Activated CD8-positive, alpha-beta T cell treated with anti-CD3 and anti-CD28 coated beads for 36 hours (primary cell): ENCODE measurements around the gene TMUB2. TPM values are rescaled to one million over a fixed set of nuclear protein-coding genes. Genes with fewer than 3 reads are reported as not detected.

Experiments
- ATAC-seq: fragments of 200-7000 bp; cut with Tn5 transposase; one replicate; pipeline ENCODE4 v1.10.0; 2021; ENCODE audit warnings: mild to moderate bottlenecking, moderate library complexity
- CTCF ChIA-PET: fragments of 350-600 bp; sonication (Branson Sonifier 250); formaldehyde crosslinking; loops from one replicate; lab custom pipeline; 2021; ENCODE audit warnings: antibody characterized with exemption; lab: Charles Lee
- POLR2A ChIA-PET: fragments of 350-600 bp; sonication (Branson Sonifier 250); formaldehyde crosslinking; loops from one replicate; lab custom pipeline; 2021; ENCODE audit warnings: antibody characterized with exemption; lab: Charles Lee
- DNase-seq: peaks from one replicate; pipeline ENCODE4 v3.0.0-alpha.2; 2020
- H3K27ac Mint-ChIP-seq: one replicate; pipeline ENCODE4 v1.8.0; 2021; ENCODE audit warnings: mild to moderate bottlenecking, mixed read lengths
- H3K27me3 Mint-ChIP-seq: one replicate; pipeline ENCODE4 v1.8.0; 2021; ENCODE audit warnings: mixed read lengths
- H3K36me3 Mint-ChIP-seq: one replicate; pipeline ENCODE4 v1.8.0; 2021; ENCODE audit warnings: low read depth, mixed read lengths
- H3K4me1 Mint-ChIP-seq: one replicate; pipeline ENCODE4 v1.8.0; 2021; ENCODE audit warnings: low read depth, mixed read lengths
- H3K4me3 Mint-ChIP-seq: one replicate; pipeline ENCODE4 v1.8.0; 2021; ENCODE audit warnings: mild to moderate bottlenecking, moderate library complexity, mixed read lengths
- H3K9me3 Mint-ChIP-seq: one replicate; pipeline ENCODE4 v1.8.0; 2021; ENCODE audit warnings: mixed read lengths
- intact Hi-C: fragments of 100-400 bp; cut with micrococcal nuclease; formaldehyde crosslinking; loops from one replicate; pipeline ENCODE4 v1.10.0; 2022
- total RNA-seq, 2 experiments: library from RNA; stranded (reverse); gene quantifications; one replicate each; pipeline ENCODE4 v1.2.3, GENCODE V29; 2021
- TF ChIP-seq, protein P1 (sequence below): fragments of 200-600 bp; IDR thresholded peaks from one replicate; pipeline ENCODE4 v1.8.0; 2022; ENCODE audit warnings: antibody characterized with exemption, mild to moderate bottlenecking

TMUB2 gene
- total RNA-seq, 2 experiments from 2014 or later = 17.5 TPM

DNA sequence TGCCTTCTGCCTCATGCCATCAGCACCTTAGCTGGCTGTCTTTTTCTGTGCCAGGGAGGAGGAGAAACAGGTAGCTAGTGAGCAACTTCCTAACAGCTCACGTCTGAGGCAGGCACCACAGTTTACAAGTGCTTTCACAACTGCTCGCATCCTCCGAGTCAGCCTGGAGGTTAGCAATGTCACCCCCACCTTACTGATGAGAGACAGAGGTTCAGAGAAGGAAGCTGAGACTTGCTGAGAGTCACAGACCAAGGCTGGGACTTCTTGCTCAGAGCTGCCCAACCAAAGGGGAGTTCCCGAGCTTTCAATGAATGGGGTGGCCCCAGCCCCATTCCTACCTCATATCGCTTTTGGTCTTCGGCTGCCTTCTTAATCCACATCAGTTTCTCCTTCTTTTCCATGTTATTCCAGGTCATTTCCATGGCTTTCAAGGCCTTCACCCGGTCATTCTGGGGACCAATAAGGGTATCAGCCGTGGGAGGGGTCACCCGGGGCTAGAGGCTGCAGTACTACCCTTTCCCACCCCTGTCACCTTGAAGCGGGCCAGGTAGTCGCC is 23.1 kb downstream of the TMUB2 start:
- CTCF ChIA-PET = interaction anchor here (0.6 to 4.3 kb wide), 40 partner anchors 8 to 407 kb away, joined by 3 to 63 read pairs (median 4); partner anchors contain the start of genes FAM171A2, GPATCH8, GRN and SLC25A39
- POLR2A ChIA-PET = interaction anchor here (0.9 to 4.5 kb wide), 23 partner anchors 8 to 151 kb away, joined by 3 to 50 read pairs (median 5); partner anchors contain the start of genes GRN, HDAC5, SLC25A39 and TMUB2
- H3K4me1 Mint-ChIP-seq = peaks cover 59% of the 10 kb centered on the region

DNA sequence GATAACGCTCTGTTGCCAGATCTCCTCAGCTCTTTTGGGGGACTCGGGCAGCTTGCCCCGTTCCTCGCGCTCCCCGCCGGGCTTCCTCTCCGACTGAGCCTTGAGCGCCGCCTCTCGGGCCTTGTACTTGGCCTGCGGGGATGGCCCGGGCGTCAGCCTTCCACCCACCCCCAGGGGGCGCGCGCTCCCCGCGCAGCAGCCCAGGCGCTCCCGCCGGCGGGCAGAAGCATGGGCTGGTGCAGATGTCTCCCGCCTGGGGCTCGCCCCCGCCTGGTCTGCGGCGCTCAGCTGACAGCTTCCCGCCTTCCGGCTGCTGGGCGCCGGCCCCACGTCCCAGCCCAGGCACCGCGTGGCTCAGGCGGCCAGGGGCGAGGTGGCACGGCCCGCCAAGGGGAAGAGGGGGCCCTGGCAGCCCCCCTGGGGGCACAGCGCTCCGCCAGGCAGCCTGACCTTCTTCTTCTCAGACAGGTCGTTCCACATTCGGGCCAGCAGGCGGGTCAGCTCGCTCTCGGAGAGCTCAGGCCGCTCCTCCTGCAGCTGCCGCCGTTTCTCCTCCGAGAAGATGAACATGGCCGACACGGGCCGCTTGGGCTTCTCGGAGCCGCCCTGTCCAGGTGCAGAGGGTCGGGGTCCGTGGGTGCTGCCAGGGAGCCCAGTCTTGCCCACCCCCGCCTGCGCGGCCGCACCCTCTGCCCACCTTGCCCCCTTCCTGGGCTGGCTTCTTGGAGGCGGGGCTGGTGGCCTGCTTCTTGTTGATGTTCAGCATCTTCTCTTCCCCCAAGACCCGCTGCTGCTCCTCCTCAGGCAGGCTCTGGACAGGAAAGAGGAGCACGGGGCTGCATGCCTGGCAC is 23.8 kb downstream of the TMUB2 start:
- peaks cover 63% of the 10 kb centered on the region for H3K4me1 Mint-ChIP-seq
- TF ChIP-seq, protein P1, sequence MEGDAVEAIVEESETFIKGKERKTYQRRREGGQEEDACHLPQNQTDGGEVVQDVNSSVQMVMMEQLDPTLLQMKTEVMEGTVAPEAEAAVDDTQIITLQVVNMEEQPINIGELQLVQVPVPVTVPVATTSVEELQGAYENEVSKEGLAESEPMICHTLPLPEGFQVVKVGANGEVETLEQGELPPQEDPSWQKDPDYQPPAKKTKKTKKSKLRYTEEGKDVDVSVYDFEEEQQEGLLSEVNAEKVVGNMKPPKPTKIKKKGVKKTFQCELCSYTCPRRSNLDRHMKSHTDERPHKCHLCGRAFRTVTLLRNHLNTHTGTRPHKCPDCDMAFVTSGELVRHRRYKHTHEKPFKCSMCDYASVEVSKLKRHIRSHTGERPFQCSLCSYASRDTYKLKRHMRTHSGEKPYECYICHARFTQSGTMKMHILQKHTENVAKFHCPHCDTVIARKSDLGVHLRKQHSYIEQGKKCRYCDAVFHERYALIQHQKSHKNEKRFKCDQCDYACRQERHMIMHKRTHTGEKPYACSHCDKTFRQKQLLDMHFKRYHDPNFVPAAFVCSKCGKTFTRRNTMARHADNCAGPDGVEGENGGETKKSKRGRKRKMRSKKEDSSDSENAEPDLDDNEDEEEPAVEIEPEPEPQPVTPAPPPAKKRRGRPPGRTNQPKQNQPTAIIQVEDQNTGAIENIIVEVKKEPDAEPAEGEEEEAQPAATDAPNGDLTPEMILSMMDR = peak; percentile 99
- POLR2A ChIA-PET = interaction anchor here (0.7 to 4.5 kb wide), 26 partner anchors 9 to 150 kb away, joined by 3 to 50 read pairs (median 5); partner anchors contain the start of genes GRN, HDAC5, SLC25A39 and TMUB2
- no peaks in the 10 kb centered on the region for H3K9me3 Mint-ChIP-seq
- ATAC-seq (peak; percentile 89), DNase-seq (peak; percentile 95)
- H3K36me3 Mint-ChIP-seq = peaks cover 65% of the 10 kb centered on the region
- CTCF ChIA-PET = interaction anchor here (0.6 to 4.3 kb wide), 41 partner anchors 9 to 406 kb away, joined by 3 to 63 read pairs (median 4); partner anchors contain the start of genes FAM171A2, GPATCH8, GRN and SLC25A39
- H3K27ac Mint-ChIP-seq = peak overlapping the region; percentile 97
- H3K27me3 Mint-ChIP-seq = no peaks in the 10 kb centered on the region
- H3K4me3 Mint-ChIP-seq = peak overlapping the region; percentile 82
- intact Hi-C loops = no loop called here

More for the DNA sequence above, 23.1 kb downstream of the TMUB2 start:
- peak overlapping the region; percentile 97 for H3K27ac Mint-ChIP-seq
- H3K4me3 Mint-ChIP-seq = peak overlapping the region; percentile 82
- no peaks in the 10 kb centered on the region for H3K27me3 Mint-ChIP-seq
- peaks cover 58% of the 10 kb centered on the region for H3K36me3 Mint-ChIP-seq
- H3K9me3 Mint-ChIP-seq = no peaks in the 10 kb centered on the region
- TF ChIP-seq, protein P1 = no peak
- intact Hi-C loops = no loop called here
- ATAC-seq (peak; percentile 74), DNase-seq (peak; percentile 80)

DNA sequence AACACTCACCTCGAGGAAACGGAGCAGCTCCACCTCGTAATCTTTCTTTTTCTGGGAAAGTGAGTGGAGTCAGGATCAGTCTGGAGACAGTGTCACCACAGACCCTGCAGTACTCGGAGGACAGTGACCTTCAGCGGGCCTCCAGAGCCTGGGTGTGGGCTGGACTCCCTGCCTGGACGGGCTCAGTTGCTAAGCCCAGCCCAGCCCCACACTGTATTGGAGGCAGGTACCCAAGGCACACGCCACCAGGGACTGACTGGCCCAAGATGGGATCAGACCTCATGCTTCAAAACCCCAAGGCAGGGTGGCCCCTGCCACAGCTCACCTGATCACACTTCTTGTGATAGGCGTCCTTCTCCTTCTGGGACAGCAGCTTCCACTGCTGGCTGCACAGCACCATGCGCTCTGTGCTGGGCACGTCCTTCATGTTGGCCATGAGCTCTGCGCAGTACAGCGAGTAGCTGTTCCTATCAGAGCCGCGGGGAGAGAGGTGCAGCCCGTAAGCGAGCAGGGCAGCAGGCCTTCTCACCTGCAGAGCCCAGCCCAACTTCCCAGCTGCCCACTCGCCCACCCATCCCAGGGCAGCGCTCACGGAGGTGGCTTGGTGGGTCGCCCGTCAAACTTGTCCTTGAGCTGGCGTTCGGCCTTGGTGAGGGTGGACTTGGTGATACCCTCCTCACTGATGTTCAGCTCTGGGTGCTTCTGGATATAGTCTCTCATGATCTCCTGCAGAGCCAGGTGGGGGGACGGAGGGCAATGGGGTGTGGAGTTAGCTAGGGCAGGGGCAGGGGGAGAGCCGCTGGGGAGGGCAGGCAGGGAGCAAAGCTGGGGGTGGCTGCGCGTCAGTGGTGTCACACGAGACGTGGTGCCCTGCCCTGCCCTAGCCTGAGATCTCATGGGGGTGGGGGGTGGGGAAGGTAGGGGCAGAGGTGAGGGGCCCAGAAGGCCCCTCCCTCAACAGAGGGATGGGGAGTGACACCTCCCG is 24.8 kb downstream of the TMUB2 start:
- POLR2A ChIA-PET = interaction anchor here (0.7 to 4.5 kb wide), 15 partner anchors 7 to 146 kb away, joined by 3 to 50 read pairs (median 8); partner anchors contain the start of genes GRN, TMUB2 and UBTF
- TF ChIP-seq, protein P1 = no peak
- CTCF ChIA-PET = interaction anchor here (0.8 to 4.3 kb wide), 14 partner anchors 8 to 152 kb away, joined by 3 to 63 read pairs (median 16); partner anchors contain the start of genes FAM171A2, GRN, SLC25A39 and TMUB2
- intact Hi-C loops = no loop called here
- Mint-ChIP-seq H3K36me3 (peaks cover 73% of the 10 kb centered on the region), H3K9me3 (no peaks in the 10 kb centered on the region), H3K27ac (peak overlapping the region; percentile 81), H3K4me3 (peak overlapping the region; percentile 61), H3K27me3 (no peaks in the 10 kb centered on the region), H3K4me1 (peaks cover 72% of the 10 kb centered on the region)
- DNase-seq = no peak
- no peak for ATAC-seq

DNA sequence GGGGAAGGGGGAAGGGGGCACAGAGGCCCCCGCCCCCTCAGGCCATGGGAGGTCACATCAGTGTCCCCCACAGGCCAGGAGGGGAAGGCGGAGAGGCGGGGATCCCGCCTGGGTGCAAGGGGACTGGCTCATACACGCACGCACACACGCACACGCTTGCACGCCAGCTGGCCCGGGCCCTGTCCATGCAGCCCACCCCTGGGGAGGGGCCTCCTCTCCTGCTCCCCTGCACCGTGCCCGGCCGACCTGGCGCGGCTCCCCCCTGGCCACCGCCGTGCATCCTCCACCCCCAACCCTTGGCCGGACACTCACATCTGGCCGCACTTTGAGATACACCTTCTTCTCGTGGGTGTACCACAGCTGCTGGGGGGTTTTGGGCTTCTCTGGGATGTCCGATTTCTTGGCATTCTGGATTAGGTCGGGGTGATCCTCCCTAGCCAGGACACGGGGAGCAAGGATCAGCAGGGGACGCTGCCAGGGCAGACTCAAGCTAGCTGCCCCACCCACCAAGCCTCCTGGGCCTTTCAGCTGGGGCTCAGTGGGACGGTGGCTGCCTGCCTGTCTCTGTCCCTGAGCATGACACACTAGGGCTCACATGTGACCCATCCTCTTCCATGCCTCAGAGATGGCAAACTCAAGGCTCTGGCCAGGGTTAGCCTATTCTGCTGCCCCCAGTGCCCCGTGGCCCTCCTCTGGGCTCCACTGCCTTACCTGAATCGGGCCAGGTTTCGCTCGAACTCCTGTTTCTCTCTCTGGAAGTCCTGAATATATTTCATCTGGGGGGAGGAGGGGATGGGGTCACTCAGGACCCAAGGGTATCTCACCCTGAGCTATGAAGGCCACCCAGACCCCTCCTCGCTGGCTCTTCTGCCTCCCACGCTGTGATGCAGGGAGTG is 26.0 kb downstream of the TMUB2 start:
- Mint-ChIP-seq H3K4me1 (peaks cover 74% of the 10 kb centered on the region), H3K27me3 (no peaks in the 10 kb centered on the region), H3K27ac (peak overlapping the region; percentile 98), H3K9me3 (no peaks in the 10 kb centered on the region), H3K4me3 (no peak overlapping the region), H3K36me3 (peaks cover 79% of the 10 kb centered on the region)
- DNase-seq = no peak
- ATAC-seq = no peak
- TF ChIP-seq, protein P1 = no peak
- POLR2A ChIA-PET = interaction anchor here (1.1 to 4.5 kb wide), 8 partner anchors 8 to 119 kb away, joined by 3 to 50 read pairs (median 9); partner anchors contain the start of gene UBTF
- CTCF ChIA-PET = interaction anchor here (1.0 to 3.8 kb wide), 2 partner anchors 8 to 11 kb away, joined by 3 to 38 read pairs; no protein-coding TSS in a partner anchor
- intact Hi-C loops = no loop called here
